Stimulated activated CD8-positive, alpha-beta memory T cell treated with anti-CD3 and anti-CD28 coated beads, Interleukin-4, amount 100 ng/mL, for 4 hours (primary cell): Measurements from ENCODE around the gene KHDRBS2.

ENCODE experiments used
- DNase-seq, 2 donors: peaks; one replicate each; pipeline ENCODE4 v3.0.0-alpha.2; 2020; ENCODE audit warnings: low read depth in 2 of 2, low spot score in 1 of 2

KHDRBS2 gene

DNA sequence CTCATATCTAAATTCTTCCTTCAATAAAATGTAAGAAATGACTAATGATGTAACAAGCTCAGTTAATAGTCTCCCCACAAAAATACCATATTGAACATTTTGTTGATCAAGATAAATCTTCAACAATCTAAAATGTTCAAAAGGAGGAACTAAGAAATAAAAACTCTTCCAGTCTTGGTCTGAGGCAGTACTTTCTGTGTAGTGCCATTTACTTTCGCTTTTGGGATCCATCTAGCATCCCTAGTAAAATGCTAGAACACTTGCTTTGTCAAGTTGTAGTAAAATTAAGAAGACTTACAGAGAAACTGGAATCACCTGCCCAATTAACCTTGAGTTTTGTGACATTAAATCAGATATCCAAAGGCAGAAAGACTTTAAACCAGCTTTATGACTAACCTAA lies 246.4 kb downstream of the KHDRBS2 start:
- no peak for DNase-seq

DNA sequence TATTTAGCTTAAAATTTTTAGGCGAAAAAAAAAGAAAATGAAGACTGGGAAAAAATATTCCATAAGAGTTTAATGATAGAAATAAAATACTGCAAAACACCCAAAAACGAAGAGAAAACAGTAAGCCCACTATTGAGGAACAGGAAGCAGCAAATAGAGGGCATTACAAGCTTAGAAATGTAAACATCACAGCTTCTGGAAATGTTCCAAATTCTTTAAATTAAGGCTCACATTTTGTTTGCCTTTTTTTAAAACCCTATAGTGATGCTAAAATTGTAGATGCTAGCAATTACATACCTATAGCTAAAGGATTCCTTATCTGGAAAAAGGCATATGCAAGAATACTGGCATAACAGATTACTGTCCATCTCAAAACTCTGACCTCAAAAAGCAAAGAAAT lies 248.6 kb downstream of the KHDRBS2 start:
- no peak for DNase-seq

DNA sequence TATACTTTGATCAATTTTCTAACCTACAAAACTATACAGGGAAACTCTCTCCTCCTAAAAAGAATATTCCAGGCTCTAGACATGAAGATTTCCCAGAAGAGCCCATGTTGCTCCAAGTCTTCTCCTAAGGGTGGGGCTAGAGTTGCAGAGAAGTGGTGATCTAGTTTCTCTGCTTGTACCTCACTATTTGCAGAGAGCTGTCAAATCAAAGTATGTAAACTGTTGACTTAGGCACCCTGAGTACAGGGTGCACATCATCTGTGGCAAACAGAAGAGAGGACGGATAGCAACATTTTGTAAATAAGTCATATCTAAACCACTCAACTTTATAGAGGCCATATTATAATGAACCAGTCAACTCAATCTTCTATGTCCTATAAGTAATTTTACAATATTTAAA lies 250.1 kb downstream of the KHDRBS2 start:
- no peak for DNase-seq

DNA sequence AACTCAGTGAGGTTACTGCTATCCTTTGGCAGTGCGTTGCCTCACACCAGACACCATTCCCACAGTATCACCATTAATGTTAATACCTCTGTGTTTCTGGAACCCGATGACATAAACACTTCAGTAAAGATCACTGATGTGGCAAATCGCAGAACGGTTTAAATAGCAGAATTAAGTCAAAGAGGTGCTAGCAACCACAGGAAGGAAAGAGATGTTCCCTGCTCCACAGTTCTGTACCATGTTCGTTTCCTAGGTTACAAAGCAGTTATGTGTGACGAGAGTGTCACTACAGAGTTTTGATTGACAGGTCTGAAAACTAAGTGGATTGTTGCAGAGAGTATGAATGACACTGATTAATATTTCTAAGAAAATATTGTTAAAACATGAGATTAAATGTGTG lies 272.3 kb downstream of the KHDRBS2 start:
- DNase-seq, result no peak

DNA sequence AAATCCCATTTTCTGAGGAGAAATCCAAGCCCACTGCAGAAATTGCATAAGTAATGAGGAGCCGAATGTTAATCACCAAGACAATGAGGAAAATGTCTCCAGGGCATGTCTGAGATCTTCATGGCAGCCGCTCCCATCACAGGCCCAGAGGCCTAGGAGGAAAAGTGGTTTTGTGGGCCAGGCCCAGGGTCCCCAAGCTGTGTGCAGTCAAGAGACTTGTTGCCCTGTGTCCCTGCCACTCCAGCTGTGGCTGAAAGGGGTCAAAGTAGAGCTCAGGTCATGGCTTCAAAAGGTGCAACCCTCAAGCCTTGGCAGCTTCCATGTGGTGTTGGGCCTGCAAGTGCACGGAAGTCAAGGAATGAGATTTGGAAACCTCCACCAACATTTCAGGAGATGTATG lies 276.6 kb downstream of the KHDRBS2 start:
- no peak for DNase-seq

DNA sequence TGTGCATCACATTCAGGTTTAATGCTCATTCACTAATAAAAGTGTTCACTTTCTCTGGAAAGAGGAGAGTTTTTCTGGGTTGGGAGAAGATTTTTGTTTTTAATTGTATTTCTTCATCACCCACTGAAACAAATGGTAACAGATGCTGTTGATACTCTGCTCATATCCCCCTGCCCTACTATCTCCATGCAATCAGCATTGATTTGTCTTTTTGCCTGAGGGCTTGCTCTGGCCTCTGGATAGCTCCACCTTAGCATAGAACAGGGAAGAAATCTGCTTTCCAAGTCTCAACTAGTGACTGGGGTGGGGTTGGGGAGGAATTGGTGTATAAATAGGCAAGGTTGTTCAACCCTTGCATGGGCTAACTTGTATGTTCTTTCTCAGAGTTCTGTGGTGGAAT lies 296.4 kb downstream of the KHDRBS2 start:
- DNase-seq, result no peak

DNA sequence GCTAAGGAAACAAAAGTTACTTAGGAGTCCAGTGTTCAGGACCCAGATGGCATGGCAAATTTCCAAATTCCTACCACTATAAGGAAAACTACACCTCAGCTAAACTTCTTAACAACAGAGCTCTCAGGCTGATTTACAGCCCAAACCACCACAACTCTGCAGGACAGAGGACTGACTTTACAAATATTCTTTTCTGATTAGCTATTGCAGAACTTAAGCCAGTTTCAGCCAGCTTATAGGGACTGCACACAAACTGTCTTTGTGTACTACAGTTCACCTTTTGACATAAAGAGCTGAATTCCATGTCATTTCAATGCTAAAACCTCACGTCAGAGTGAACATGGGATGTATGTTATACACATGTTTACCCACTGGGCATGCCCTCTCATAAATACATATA lies 305.4 kb downstream of the KHDRBS2 start:
- no peak for DNase-seq

DNA sequence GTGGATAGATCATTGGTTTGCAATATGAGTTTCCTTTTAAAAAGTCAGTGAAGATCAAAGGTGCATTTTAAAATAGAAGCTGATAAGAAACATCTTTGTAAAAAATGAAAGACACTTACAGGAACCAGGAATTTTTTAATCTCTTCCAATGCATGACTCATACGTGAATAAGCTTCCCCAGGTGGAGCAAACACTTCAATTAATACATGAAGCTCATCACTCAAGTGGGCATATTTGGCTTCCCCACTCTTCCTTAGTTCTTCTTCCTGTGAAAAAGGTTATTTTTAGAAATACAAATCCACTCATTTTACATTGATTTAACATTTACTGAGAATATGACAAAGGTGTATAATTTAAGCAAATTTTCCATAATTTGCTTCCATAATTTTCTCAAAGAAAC lies 308.1 kb downstream of the KHDRBS2 start:
- no peak for DNase-seq

DNA sequence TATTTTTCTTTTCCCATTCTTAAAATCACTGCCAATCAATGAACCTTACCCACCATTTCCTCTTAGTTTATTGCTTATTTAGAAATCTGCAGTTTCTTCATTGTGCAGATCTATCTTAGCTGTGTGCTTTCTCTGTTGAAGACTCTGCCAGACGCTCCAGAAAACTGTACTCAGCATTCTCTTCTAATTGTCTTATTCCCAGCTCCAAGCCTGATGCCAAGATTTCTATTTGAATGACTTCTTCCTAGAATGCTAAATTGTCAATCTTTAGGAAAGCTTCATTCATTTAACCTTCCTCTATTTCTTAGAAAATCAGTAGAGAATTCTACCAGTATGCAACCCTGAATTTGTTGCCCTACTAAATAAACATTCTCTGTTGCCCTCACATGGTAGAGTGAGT lies 308.9 kb downstream of the KHDRBS2 start:
- no peak for DNase-seq

DNA sequence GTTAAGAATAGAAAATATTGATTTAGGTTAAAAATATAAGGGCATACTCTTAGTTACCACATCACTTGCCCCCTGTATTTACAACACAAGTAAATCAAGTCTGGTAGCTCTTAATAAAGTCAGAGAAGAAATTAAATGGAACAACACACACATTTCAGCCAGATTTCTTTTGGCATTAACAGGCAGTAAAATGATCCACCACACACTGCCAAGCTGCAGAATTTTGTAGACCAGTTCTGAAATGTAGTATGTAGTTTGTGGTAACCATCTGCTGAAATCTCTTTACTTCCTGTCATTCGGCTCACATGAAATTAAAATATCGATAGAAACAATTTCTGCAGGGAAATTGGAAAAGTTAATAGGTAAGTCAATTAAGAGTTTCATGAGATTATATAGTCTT lies 326.8 kb downstream of the KHDRBS2 start:
- DNase-seq, result no peak

DNA sequence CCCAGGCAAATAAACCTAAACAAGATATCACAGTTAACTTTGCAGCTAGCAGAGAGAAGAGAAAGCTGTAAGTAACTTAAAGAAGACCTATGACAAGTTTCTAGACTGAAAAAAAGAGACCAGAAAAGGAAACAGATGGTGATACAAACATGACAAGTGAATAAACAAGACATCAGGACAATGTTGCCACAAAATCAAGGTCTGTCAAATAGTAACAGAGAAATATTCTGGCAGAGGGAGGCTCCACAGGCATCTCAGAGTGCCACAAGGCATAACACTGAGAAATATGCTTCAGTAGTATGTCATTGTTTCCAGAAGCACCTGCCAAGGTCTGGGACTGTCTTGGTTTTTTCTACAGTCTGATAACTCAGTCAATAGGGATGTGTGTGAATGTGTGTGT lies 332.2 kb downstream of the KHDRBS2 start:
- no peak for DNase-seq

DNA sequence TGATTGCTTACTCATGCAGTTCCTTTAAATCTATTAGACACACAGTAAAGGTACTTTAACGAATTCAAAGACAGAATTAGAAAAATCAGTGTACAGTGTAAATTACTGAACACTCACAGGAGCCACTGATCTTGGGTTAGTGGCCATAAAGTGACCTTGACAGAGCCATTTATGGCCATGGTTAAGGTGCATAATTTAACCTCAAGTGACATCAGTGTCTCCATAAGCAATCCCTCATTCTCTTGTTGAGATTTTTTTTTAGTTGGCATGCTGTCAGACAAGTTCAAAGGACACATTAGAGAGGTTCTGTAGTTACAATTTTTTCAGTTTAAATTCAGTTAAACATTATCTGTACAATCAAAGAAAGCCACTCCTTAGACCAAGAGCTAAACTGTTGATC lies 334.4 kb downstream of the KHDRBS2 start:
- DNase-seq, result no peak

DNA sequence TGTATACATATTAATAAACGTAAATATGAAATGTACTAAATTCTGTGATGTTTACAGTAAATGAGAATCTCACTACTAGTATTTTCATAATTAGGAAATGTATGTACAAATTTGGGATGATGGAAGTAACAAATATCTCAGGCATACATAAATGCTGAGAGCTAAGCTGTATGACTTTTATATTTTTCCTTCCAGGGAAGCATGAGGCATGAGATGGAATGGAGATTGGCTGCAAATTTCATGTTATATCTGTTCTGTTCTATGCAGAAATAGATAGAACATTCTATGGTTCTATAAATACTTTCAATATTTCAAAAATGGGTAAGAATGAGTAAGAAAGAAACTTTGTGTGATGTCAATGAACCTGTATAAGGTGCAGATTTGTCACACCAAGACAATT lies 335.2 kb downstream of the KHDRBS2 start:
- DNase-seq, result no peak

DNA sequence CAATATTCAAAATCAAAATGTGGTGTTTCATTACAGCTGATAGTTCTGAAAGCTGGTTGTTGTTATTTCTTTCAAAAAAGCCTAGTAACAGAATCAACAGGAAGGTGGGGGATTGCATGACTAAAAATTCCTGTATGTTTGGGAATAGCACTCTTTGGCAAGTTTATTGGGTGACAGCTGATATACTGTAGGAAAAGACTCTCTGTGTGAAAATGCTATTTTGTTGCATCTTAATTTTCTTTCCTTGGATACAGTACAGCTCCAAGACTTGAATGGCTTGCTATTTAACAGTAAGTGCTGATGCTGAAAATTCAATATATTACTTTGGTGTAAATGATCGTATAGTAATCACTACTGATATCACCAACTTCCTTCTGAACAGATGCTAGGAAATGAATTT lies 336.1 kb downstream of the KHDRBS2 start:
- no peak for DNase-seq

DNA sequence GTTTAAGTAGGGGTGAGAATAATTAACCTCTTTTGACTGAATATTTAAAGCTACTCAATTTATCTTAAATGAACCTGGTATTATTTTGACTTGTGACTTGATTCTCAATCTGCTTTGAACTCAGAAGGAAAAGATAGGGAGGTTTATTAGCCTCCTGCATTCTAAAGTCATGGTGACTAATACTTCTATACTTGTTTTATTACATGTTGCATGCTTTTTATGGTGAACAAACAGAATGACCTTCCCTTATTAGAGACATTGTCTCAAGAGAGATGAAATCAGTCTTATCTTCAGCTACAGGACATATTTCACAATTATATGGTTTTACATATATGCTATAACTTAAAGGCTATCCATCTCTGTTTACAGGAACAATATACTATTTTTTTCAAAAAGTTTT lies 336.9 kb downstream of the KHDRBS2 start:
- no peak for DNase-seq

DNA sequence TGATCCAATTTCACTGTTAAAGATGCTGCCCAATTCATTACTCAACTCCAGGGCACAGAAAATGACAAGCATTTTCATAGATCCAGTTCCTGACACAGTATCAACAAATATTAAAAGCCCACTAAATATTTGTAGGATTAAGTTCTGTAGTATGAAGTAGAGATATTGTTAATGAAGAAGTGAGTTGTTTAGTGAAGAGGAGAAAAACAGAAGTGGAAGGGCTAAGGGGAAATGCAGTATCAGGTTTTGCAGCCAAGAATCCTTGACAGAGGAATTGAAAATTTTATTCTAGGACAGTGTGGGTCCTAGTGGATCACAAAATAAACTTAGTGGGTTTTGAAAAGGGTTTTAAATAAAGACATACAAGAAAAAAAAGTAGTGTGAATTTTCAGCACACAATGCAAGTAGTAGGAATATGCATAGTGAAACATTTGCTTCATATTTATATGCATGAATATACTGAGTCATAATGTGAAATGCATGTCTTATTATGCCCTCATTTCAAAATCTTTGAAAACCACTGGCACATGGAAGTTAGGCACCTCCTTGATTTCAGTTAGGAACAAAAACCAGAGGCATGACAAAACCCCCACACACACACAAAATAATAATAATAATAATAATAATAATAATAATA lies 338.6 kb downstream of the KHDRBS2 start:
- no peak for DNase-seq

DNA sequence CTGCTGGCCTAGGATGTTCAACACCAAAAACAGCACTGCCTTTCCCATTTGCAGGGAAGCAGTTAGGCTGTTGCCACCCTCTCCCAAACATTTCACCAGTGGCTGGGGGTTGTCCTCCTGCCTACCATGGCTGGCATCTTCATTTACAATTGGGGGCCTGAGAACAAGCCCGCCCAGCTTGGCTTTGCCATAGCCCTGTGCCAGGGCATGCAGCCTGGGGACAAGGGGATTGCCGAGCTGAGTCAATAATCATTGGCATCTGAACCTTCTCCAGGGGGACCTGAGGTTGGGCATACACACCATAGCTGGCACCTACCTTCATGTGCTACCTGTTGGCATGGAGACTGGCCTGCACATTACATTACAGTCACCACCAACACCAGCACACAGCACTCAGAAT lies 345.1 kb downstream of the KHDRBS2 start:
- DNase-seq, result no peak

DNA sequence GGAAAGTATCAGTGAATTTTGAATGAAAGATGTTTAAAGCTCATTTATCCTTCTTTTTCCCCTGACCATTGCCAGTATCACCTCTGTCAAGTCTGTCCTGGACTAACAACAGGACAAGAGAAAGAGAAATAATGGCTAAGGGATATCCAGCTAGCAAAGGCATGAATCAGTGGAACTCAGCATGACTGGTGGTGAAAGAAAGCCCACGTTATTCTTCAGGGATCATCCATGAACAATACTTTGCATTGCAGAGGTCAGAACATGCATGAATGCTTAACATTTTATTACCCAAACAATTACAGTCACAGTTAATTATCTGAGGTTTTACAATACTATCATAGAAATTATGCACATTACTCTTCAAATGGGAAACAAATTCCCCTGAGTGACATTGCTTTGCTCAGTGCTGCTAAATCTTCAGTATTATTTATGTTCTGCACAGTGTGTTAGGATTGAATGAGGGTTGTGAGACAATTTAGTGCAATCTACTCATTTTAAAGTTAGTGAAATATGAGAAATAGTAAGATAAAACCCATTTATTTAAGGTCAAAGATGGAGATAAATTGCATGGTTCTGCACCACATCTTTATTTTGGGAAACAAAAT lies 350.7 kb downstream of the KHDRBS2 start:
- no peak for DNase-seq

DNA sequence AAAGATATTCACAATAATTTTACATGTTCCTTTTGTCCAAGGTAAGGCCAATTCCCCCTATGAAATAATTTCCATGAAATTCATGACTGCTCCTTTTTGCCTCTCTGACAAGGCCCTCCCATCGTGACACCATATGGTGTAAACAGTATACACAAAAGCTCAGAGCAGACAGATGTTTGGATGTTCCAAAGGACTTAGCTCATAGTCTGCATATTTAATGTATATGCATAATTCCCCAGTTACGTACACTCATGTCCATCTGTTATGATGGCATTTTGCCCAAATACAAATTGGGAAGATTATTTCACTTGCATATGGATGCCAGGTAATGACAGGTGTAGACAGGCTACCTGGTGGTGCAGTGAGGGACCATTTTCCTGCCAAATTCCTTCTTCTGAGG lies 376.5 kb downstream of the KHDRBS2 start:
- no peak for DNase-seq

DNA sequence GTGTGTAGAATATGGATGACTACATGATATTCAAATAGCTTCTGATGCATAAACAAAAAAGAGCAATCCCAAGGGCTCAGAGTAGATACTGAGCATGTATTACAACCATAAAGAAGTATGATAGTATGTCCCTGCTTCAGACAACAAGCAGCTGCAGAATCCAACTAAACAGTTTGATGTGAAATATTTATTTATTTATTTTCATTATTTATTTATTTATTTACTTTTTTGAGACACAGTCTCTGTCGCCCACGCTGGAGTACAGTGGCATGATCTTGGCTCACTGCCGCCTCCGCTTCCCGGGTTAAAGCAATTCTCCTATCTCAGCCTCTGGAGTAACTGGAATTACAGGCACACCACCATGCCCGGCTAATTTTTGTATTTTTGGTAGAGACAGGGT lies 384.3 kb downstream of the KHDRBS2 start:
- DNase-seq, result no peak

DNA sequence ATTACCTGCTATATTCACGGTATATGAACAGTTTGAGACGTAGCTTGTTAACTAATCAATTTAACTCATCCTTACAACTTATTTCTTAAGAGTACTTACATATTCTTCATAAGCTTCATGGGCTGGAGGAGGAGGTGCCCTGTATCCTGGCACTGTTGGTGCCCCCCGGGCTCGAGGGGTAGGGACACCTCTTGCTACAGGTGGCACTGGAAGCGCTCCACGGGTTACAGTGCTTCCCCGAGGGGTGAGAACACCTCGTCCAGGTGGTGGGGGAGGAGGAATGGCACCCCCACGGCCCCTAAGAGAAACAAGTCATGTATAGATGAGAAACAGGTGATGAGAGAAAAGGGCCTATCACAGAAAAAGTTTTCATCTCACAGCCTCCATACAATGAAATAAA lies 391.5 kb downstream of the KHDRBS2 start:
- DNase-seq, result no peak

DNA sequence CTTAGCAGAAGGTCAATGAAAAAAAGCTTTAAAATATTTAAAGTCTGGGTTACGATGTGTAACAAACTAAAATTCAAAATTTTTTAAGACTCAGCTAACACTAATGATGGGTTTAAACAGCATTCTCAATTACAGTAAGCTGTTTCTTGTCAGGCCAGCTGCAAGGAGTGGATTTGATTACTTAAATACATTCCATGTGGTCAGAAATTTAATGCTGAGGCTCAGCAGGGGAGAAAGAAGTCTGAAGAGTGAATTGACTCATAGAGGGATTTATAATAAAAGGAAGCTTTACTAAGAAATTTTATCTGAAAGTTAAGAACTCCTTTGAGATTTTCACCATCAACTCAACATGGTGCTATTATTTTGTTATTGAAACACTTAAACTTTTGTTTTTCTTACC lies 398.6 kb downstream of the KHDRBS2 start:
- no peak for DNase-seq

DNA sequence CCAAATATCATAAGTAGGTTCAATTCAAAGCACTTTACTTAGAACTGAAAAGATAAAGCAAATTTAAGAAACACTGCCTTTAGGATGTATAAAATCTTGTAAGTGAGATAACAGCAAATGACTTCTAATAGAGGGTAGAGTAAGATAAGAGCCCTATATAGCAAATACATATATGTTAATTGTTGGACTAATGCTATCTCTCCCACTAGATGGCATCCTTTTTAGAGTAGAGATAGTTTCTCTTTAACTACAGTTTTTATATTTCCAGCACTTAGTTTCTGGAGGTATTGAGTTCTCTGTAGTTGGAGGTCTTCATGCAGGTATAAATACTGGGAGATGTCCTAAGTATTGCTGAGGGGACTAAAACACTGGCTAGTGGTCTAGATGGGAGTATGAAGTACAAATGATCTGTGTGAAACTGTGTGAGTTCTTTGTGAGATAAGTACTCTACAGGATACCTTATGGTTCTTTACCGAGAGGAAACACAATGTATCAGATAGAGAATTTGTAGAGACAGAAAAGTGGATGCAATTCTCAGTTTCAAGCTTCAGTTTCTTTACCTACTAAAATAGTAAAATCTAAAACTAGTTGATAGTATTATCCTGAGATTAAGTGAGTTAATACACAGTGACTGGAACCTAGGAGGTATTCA lies 399.3 kb downstream of the KHDRBS2 start:
- no peak for DNase-seq
